Liver (tissue), 3 donors: ENCODE measurements around the gene VSIG10.
A peak's percentile ranks its signal among the peaks of the same experiment; 100 is the strongest.

Source experiments
- GABPA ChIP-seq, 2 donors: IDR thresholded peaks in 1 of 2; conservative IDR thresholded peaks in 1 of 2; 2 replicates each; pipeline ENCODE4 v1.6.1; 2016; ENCODE audit warnings: antibody characterized with exemption in 2 of 2, mild to moderate bottlenecking in 1 of 2, moderate library complexity in 1 of 2
- JUND ChIP-seq, 2 donors: IDR thresholded peaks; 2 replicates each; pipeline ENCODE4 v1.6.1; 2016; ENCODE audit warnings: antibody characterized with exemption in 2 of 2
- TF ChIP-seq, protein P1 (sequence below): fragments of 150-350 bp; IDR thresholded peaks from 2 replicates; pipeline ENCODE4 v1.5.1; 2017; ENCODE audit warnings: improper control_type of control experiment, low read depth, low read length; ENCODE audit not compliant: missing input control
- donor health status: healthy.
- donor health status: healthy.

DNA sequence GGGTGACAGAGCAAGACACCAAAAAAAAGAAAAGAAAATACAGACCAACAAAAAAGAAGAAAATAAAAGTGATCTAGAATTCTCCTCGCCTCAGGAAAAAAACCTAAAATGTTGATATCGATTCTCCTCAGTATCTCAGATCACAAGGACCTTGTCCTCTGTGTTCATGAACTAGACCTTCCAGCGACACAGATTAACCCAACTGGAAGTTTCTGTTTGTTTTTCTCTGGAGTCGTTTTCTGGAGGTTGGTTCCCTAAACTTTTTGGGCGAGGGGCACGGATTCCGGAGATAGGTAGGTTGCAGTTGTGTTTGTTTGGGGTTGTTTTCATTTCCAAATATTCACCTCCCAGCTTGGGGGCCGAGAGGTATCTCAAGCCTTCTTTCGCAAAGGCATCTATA is 87.9 kb downstream of the VSIG10 start:
- no peak for TF ChIP-seq GABPA (IDR thresholded peaks at IDR 0.05 in 1 of 2, conservative IDR thresholded peaks at IDR 0.05 in 1 of 2)
- peak in 1 of 2 donors; percentile 50 for TF ChIP-seq JUND (IDR thresholded peaks at IDR 0.05)
- TF ChIP-seq, protein P1, sequence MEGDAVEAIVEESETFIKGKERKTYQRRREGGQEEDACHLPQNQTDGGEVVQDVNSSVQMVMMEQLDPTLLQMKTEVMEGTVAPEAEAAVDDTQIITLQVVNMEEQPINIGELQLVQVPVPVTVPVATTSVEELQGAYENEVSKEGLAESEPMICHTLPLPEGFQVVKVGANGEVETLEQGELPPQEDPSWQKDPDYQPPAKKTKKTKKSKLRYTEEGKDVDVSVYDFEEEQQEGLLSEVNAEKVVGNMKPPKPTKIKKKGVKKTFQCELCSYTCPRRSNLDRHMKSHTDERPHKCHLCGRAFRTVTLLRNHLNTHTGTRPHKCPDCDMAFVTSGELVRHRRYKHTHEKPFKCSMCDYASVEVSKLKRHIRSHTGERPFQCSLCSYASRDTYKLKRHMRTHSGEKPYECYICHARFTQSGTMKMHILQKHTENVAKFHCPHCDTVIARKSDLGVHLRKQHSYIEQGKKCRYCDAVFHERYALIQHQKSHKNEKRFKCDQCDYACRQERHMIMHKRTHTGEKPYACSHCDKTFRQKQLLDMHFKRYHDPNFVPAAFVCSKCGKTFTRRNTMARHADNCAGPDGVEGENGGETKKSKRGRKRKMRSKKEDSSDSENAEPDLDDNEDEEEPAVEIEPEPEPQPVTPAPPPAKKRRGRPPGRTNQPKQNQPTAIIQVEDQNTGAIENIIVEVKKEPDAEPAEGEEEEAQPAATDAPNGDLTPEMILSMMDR = no peak
